HG03354 (cell line): ENCODE results near the gene IFITM5.

Experiments
- ATAC-seq: cut with Tn5 transposase; IDR thresholded peaks from one replicate; pipeline ENCODE4 v1.9.1; 2021; ENCODE audit warnings: mild to moderate bottlenecking; ENCODE audit not compliant: unreplicated experiment, poor library complexity, severe bottlenecking

Gene IFITM5

DNA sequence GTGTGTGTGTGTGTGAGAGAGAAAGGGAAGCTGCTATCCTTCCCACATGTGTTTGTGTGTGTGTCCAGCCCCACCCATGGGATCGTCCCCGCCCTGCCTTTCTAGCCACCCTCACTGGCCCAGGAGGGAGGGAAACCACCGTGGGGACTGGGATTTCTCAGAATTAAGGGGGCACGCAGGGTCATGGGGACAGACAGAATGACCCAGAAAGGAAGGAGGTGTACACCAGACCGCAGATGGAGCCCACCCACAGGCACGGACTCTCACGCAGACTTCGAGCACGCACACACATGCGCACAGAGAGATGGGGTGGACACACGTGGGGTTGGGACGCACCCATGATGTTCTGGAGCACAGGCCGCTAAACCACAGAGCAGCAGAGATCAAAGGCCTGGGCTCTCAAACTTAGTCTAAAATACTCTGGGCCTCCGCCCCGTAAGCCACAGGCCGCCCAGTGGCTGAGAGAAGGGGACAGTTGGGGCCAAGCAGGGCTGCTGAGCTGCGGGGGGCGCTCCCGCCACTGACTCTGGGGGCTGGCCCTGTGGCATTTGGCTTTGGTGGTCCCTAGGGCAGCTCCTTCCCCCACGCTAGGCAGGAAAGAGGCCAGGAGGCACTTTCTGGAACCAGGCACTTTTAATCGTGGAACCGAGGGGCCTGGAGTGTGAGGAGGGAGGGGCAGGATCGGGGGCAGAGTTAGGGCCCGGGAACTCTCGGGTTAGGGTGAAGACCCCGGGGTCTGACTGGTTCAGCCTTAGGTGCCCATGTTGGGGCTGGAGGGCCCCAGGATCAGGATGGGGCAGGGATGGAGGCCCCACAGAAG, 1.5 kb downstream of the IFITM5 start:
- no peak for ATAC-seq

DNA sequence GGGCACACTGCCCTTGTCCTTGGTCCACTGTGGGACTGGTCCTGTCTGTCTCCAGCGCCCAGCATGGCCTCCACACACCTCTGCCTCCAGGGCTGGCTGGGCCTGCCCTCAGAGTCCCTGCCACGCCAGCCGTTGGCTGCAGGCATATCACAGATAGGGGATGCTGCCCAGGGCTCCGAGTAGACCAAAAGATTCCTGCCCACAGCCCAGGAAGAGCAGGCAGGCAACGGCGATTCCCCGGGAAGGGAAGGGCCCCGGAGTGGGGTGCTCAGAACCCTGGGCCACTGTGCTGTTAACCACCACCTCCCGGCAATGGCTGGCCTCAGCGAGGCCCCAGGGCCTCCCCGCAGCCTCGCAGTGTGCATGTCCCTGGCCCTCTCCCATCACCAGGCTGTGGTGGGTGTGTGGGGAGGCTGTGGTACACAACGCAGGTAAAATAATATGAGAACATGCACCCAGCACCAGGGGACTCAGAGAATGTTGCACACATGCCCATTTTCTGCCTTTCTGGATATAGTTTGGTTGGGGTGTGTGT, 2.2 kb downstream of the IFITM5 start:
- ATAC-seq = no peak

DNA sequence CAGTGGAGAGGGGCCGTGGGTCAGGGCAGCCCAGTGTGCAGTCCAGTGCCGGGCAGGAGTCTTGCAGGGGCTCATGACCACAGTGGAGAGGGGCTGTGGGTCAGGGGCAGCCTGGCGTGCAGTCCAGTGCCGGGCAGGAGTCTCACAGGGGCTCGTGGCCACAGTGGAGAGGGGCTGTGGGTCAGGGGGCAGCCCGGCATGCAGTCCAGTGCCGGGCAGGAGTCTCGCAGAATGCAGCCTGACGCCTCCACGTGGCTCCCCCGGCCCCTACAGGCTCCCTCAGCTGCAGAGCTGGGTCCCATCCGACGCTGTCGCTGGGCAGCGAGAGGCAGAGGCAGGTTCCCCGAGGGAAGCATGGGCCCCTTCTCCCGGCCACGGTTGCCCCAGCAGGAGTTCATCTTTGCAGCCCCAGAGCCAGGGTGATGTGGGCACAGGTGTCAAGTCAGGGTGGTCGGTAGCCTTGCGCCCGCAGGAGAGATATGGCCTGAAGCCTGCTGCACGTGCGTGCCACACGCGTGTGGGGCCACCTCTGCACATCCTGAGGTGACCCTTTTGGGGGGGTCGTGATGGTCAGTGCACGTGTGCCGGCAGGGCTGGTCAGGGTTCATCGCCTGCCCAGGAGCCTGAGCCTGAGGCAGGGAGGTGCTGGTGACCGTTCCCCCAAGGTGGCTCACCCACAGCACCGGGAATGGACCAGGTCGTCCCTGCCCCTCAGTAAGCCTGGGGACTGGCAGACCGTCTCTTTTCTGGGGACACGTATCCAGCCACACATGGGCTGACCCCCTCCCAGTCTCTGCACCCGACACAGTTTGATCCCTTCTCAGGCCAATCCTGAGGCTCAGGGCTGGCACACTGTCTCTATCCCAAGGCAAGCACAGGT, 2.9 kb downstream of the IFITM5 start:
- no peak for ATAC-seq

DNA sequence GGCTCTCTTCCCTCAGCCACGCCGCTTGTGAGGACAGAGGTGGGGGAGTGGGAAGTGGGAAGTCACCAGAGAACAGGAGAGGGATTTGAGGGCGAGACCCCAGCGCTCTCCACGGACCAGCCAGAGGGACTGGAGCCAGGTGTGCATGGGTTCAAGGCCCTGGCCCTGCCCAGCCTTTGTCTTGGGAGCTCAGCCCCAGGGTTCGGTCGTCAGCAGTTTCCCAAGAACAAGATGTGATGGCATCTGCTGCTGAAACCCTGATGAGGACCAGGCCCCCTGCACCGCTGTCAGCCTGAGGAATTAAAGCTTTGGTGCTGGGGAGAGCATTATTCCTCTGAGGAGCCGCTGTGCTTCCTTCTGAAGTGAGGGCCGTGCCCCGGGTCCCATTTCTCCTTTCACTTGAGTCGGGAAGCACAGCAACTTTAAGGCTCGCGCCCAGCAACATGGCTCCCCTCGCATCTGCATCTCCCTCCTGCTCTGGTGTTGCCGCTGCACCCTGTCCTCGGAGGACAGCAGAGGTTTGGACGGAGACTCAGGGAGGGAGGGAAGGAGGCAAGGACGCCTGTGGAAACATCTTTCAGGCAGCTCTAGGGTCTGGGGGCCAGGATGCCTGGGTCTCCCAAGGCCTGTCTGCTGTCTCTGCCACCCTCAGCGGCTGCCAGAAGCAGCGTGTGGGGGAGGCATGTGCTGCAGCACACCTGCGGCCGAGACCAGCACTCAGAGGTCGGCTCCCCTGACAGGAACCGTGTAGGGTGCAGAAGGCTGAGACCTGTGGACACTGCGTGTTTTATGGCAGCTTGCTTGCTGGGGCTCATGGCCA, 3.8 kb downstream of the IFITM5 start:
- ATAC-seq = no peak

DNA sequence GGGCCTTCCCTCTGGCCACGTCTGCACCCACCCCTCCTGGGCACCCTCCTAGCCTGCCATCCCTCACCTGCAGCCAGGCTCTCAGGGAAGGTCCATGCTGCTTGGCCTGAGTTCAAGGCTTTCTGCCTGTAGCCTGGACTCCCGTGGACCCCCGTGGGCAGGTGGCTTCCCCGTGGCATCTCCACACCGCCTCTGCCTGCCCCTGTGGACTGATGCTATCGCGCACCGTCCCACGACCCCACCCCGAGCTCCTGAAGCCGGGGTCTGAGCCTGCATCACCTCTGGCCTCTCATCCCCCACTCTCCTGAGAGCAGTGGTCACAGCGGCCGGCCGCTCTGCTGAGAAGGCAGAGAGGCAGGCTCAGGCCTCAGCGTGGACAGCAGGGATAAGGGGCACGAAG, 4.5 kb downstream of the IFITM5 start:
- no peak for ATAC-seq

DNA sequence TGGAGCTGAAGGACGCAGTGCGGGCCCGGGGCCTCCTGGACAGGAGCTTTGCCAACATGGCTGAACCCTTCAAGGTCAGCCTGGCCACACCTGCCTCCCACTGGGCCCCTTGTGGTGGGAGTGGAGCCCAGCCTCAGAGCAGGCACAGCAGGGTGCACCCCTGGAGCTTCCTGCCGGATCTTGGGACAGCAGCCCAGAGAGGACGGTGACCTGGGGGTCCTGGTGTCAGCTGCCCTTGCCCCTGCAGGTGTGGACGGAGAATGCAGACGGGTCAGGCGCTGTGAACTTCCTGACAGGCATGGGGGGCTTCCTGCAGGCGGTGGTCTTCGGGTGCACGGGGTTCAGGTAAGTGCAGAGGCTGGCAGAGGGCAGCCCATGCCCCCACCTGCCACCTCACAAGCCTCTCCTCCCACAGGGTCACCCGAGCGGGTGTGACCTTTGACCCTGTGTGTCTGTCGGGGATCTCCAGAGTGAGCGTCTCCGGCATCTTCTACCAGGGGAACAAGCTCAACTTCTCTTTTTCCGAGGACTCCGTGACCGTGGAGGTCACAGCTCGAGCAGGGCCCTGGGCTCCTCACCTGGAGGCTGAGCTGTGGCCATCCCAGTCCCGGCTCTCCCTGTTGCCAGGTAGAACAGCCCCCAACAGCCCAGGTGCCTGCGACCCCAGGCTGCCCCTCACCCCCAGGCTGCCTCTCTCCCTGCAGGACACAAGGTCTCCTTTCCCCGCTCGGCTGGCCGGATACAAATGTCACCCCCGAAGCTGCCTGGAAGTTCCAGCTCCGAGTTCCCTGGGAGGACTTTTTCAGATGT, 5.3 kb downstream of the IFITM5 start:
- no peak for ATAC-seq

DNA sequence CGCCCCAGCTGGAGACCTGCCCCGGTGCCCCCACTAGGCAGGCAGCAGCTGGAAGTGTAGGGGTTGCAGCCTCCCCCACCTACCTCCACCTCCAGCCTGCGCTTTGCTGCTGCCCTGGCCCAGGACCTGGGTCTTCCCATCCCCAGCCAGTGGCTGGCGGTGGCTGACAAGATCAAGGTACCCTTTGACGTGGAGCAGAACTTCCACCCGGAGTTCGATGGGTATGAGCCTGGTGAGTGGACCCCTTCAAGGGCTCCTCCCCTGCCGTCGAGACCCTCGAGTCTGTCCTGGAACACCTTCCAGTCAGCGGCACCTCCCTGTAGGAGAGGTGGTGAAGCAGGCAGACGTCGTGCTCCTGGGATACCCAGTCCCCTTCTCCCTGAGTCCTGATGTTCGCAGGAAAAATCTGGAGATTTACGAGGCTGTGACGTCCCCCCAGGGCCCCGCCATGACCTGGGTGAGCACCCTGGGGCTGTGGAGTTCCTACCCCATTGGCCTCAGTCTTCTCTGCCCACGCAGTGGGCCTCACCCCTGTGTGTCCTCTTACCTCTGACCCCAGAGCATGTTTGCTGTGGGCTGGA, 6.0 kb downstream of the IFITM5 start:
- no peak for ATAC-seq

DNA sequence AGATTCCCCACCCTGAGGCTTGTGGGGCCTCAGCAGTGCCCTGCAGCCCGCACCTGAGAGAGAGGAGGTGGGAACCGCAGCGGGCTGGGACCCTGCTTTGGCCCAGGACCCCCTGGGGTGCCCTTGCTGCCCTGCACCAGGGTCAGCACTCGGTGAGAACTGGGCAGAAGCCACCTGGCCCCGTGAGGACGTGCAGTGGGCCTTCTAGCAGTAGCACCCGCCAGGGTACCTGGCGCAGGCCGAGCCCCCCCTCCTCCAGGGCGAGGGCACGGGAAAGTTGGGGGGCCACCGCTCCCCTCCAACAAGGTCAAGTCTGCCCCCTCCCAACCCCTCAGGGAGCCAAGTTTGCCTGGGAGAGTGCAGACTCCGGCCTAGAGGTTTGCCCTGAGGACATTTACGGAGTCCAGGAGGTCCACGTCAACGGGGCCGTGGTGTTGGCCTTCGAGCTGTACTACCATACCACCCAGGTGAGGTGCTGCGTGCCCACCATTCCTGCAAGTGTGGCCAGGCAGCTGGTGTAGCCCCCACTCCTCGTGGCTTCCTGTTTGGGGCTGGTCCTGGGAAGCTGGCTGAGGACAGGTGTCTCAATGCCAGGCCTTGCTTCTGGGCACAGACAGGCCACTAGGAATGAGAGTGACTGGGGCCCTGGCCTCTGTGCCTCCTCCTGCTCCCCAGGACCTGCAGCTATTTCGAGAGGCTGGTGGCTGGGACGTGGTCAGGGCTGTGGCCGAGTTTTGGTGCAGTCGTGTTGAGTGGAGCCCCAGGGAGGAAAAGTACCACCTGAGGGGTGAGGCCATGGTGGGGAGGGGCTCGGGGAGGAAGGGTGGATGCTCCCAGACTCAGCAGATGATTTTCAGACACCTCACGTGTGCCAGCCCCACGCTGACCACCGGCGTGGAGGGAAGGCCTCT, 6.9 kb downstream of the IFITM5 start:
- ATAC-seq = no peak

DNA sequence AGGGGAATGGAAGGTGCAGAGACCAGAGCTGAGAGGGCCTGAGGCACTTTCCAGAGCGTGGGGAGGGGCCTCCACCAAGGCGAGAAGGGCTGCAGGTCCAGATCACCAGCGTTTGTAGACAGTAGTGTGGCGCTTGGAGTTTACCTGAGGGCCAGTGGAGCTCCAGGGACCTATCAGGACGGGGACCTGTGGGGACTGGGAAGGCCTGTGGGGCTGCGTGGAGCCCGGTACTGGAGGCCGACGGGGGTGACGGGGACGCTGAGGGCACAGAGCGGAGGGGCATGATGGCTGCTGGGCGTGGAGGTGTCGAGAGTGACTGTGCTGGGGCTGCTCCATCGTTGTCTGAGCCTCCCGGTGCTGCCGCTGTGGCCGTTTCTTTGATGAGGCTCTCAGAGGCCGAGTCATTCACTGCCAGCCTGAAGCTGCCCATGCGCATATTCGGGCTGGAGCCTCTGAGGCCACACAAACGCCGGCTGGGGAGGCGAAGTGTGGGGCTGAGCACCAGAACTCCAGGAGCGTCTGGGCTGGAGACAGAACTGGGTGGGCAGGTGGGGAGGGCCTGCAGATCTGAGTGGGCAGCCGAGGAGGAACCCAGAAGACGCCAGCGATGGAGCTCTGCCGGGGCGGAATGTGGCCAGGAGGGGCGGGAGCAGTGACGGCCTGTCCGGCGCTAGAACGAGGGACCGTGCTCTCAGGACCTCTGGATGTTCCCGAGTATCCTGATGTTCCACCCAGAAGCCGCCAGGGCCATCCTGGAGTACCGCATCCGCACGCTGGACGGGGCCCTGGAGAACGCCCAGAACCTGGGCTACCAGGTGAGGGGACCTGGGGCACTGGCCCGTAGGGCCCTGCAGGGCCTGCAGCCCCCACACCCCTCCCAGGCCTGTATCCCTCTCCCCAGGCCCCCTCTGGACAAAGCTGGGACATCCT, 7.8 kb downstream of the IFITM5 start:
- no peak for ATAC-seq

DNA sequence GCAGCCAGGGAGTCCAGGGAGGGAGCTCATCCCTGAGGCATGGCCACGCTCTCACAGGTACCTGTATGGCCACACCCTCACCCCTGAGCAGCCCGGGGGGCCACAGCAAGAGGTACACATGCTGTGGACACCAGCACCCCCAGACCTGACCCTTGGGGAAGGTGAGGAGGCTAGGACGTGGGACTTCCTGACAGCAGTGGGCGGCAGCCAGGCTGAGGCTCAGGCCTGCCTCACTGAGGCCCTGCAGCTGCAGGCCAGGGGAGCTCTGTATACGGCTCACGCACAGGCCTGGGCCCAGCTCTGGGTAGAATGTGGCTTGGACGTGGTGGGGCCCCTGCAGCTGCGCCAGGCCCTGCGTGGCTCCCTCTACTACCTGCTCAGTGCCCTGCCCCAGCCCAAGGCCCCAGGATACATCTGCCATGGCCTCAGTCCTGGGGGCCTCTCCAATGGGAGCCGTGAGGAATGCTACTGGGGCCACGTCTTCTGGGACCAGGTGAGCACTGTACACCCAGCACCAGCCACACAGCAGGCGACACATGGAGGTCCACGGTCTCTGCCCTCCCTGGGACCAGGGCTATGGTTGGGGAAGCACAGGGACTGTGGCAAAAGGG, 8.6 kb downstream of the IFITM5 start:
- ATAC-seq = no peak

DNA sequence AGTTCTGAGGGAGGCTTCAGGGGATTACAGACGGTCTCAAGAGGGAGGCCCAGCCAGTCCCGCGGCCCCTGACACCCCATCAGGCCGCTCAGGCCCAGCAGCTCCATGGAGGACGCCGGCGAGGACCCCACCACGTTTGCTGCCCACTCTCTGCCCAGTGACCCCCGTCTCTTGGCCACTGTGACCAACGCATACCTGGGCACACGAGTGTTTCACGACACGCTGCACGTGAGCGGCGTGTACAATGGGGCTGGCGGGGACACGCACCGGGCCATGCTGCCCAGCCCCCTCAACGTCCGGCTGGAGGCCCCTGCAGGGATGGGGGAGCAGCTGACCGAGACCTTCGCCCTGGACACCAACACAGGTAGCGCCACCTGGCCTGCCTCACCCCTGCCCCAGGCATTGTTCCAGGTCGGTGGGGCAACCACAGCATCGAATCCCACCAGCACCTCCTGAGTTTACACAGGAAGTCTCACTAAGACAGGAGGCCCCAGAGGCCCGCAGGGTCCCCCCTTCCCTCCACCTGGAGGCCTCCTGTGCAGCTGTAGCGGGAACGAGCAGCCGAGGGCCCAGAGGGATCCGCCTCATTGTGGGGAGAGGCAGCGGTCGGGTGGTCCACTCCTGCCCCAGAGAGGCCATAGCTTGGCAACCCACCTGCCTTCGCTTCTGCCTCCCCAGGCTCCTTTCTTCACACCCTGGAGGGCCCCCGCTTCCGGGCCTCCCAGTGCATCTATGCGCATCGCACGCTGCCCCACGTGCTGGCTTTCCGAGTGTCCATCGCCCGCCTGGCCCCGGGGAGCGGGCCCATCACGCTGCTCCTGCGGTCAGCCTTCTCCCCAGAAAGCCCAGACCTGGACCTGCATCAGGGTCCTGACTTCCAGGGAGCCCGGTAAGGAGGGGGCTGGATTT, 9.4 kb downstream of the IFITM5 start:
- ATAC-seq = no peak

DNA sequence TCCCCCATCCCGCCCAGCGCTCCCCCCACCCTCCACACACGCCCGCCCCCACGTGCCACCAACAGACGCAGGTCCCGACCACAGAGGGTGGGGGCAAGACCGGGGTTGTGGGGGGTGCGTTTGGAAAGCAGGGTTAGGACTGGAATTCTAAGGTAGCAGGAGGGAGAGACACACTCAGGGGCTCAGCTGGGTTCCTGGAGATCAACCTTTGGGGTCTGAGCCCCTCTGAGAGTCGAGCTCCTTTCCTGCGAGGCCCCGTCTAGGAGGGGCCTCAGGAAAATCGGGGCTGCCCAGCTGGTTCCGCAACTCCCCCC, 10.0 kb downstream of the IFITM5 start:
- ATAC-seq = no peak

DNA sequence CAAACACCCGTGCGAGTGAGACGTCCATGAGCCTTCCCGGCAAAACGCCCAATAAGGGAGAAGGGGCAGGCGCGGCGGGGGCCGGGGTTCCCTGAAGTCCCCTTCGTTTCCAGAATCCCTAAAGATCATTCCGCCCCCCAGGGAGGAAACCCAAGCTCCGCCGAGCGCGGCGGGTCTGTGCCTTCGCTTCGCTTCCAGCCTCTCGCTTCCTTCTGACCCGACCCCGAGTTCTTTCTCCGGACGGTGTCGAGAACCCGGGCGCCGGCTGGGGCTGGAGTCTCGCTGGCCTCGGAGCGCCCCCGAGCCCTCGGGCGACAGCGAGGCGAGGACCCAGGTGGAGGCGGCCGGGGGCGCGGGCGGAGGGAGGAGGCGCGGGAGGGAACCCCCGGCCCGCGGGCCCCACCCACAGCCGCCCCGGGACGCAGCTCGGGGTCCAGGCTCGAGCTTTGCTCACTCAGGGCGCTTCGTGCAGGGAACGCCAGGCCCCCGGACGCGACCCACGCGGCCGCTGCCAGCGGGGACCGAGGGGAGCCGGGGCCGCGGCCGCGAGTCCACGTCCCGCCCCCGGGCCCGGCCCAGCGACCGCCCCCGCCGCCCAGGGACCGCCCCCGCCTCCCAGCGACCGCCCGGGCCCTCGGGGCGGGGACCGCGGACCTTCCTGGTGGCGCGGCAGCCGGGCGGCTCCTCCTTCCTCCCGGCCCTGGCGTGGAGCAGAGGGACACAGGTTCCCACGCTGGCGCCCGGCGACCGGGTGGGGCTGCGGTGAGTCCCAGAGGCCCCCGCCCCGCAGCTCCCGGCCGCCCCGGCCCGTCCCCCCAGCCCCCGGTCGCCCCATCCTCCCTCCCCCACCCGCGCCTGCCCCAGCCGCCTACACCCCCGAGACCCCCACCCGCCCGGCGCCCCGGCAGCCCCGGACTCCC, 10.6 kb downstream of the IFITM5 start, which contains the start of gene PGGHG:
PGGHG (plus strand) TSS at position 649 of the 920 bp plus-strand sequence. CDS start 691 bp downstream, outside the sequence.
- peak; percentile 62 for ATAC-seq

DNA sequence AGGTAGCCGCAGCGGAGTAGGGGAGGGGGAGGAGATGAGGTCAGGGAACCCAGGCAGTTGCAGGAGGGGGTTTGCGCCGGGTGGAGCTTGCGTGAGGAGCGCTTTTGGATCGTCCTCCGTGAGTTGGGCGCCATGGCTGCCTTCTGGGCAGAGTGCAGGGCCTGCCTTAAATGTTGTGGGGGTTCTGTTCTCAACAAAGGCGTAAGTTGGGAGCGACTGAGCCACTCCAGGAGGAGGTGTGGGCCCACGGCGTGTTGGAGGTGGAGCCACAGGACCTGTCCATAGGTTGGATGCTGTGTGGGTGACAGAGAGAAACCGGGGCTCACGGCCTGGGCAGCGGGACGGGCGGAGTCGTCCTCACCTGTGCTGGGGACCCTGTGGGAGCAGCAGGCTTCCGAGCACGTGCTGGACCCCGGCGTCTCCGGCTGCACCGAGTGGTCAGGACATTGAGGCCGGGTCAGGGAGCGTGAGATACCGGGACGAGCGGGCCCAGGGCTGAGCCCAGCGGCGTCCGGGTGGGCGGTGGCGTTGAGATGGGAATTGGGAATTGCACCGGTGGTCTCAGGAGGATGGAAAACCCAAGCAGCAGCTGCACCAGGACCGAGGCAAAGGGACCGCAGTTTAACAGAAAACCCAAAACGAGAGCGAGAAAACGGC, 11.4 kb downstream of the IFITM5 start:
- ATAC-seq = no peak
